ENCODE data around the gene MUC20. TPM values are rescaled to one million over a fixed set of nuclear protein-coding genes. Genes with fewer than 3 reads are reported as not detected.

MUC20 gene
- total RNA-seq, 6 experiments from 2014 or later: 1.9 to 40.7 (median 22.6) TPM

GRCh38 chr3:195699388-195699771 lies 21.4 kb upstream of the MUC20 start:
- no peak for TF ChIP-seq CTCF (IDR thresholded peaks at IDR 0.05)
- H3K9me3 ChIP-seq: no peaks in the 10 kb centered on the region
- 100% methylated on average over 1 of the region's 2 CpGs for WGBS (ENCODE audit: insufficient coverage, low coverage, low lambda C conversion rate, missing lambda C conversion rate)

GRCh38 chr3:195699860-195700259 lies 20.9 kb upstream of the MUC20 start:
- H3K27me3 ChIP-seq: no peaks in the 10 kb centered on the region
- H3K27ac ChIP-seq: no peak overlapping the region
- TF ChIP-seq CTCF (IDR thresholded peaks at IDR 0.05) (no peak), POLR2A (IDR thresholded peaks at IDR 0.05) (no peak)
- H3K9me3 ChIP-seq: no peaks in the 10 kb centered on the region
- DNase-seq: no peak
- H3K4me1 ChIP-seq: peaks cover 0 to 5% (median 0%) of the 10 kb centered on the region in 4 donors
- H3K4me3 ChIP-seq: no peak overlapping the region
- intact Hi-C loops (cut with DNase I): no loop called here
- no peaks in the 10 kb centered on the region for H3K36me3 ChIP-seq
- peak in 1 of 4 donors; percentile 4 for ATAC-seq
- 93% methylated on average over 6 of the region's 6 CpGs for WGBS (ENCODE audit: insufficient coverage, low coverage, low lambda C conversion rate, missing lambda C conversion rate)

More at GRCh38 chr3:195699388-195699771, 21.4 kb upstream of the MUC20 start:
- no peak overlapping the region for H3K4me3 ChIP-seq
- H3K27me3 ChIP-seq: no peaks in the 10 kb centered on the region
- ATAC-seq (no peak), DNase-seq (no peak)
- no peaks in the 10 kb centered on the region for H3K36me3 ChIP-seq
- H3K4me1 ChIP-seq: peaks cover 0 to 5% (median 0%) of the 10 kb centered on the region in 4 donors
- H3K27ac ChIP-seq: no peak overlapping the region
- intact Hi-C loops (cut with DNase I): no loop called here

GRCh38 chr3:195700319-195700718 lies 20.5 kb upstream of the MUC20 start:
- Histone ChIP-seq H3K36me3 (no peaks in the 10 kb centered on the region), H3K4me1 (peaks cover 0 to 5% (median 0%) of the 10 kb centered on the region in 4 donors), H3K27me3 (no peaks in the 10 kb centered on the region), H3K9me3 (no peaks in the 10 kb centered on the region), H3K27ac (no peak overlapping the region), H3K4me3 (no peak overlapping the region)
- no peak for ATAC-seq
- intact Hi-C loops (cut with DNase I): no loop called here
- no peak for TF ChIP-seq POLR2A (IDR thresholded peaks at IDR 0.05)
- no peak for TF ChIP-seq CTCF (IDR thresholded peaks at IDR 0.05)
- 96% methylated on average over 3 of the region's 5 CpGs for WGBS (ENCODE audit: insufficient coverage, low coverage, low lambda C conversion rate, missing lambda C conversion rate)
- DNase-seq: no peak

- H3K27me3 ChIP-seq: no peaks in the 10 kb centered on the region
- no peaks in the 10 kb centered on the region for H3K36me3 ChIP-seq
- ATAC-seq: peak in 2 of 4 donors; percentile 2 to 3
- H3K27ac ChIP-seq: no peak overlapping the region
- intact Hi-C loops (cut with DNase I): no loop called here
- WGBS (ENCODE audit: insufficient coverage, low coverage, low lambda C conversion rate, missing lambda C conversion rate): 84% methylated on average over 7 of the region's 9 CpGs
- TF ChIP-seq POLR2A (IDR thresholded peaks at IDR 0.05): no peak
- no peak for TF ChIP-seq CTCF (IDR thresholded peaks at IDR 0.05)
- H3K4me1 ChIP-seq: peaks cover 0 to 5% (median 0%) of the 10 kb centered on the region in 4 donors
- no peaks in the 10 kb centered on the region for H3K9me3 ChIP-seq
- no peak overlapping the region for H3K4me3 ChIP-seq
- no peak for DNase-seq
These were observed 19.5 kb upstream of the MUC20 start for GRCh38 chr3:195701042-195701915.

Data from right lobe of liver (tissue), 6 donors.